Right atrium auricular region (tissue), 2 donors: ENCODE measurements around the gene PLCH2. TPM values are rescaled to one million over a fixed set of nuclear protein-coding genes. Genes with fewer than 3 reads are reported as not detected.

Experiments used
- DNase-seq: peaks from one replicate; pipeline ENCODE4 v3.0.0-alpha.2; 2019; ENCODE audit warnings: low spot score
- H3K27ac ChIP-seq, 2 donors: fragments of 200-600 bp; sonication (generic); 1 replicate in 1 of 2; 2 replicates in 1 of 2; pipeline ENCODE4 v1.5.1; 2016 to 2019
- H3K27me3 ChIP-seq, 2 donors: fragments of 200-600 bp; sonication (generic); one replicate each; pipeline versions ENCODE4 v1.5.1 to v1.6.0; 2017 to 2019
- H3K36me3 ChIP-seq: fragments of 200-600 bp; sonication (generic); one replicate; pipeline ENCODE4 v1.5.1; 2016
- H3K4me1 ChIP-seq, 2 donors: fragments of 200-600 bp; sonication (generic); one replicate each; pipeline versions ENCODE4 v1.5.1 to v1.6.0; 2017 to 2019
- H3K4me3 ChIP-seq, 2 donors: fragments of 200-600 bp; sonication (generic); 1 replicate in 1 of 2; 2 replicates in 1 of 2; pipeline ENCODE4 v1.5.1; 2017 to 2019; ENCODE audit warnings: mild to moderate bottlenecking in 1 of 2, moderate library complexity in 1 of 2
- H3K9me3 ChIP-seq, 2 donors: fragments of 200-600 bp; sonication (generic); one replicate each; pipeline ENCODE4 v1.5.1; 2019
- total RNA-seq, 2 donors: library from RNA; depleted of rRNA; stranded (reverse); fragments of >200 nt; gene quantifications; one replicate each; pipeline ENCODE4 v1.1.0, GENCODE V29; 2016
- TF ChIP-seq, protein P1 (sequence below), 2 donors: fragments of 200-600 bp; sonication (generic); IDR thresholded peaks; one replicate each; pipeline ENCODE4 v1.5.1; 2019; ENCODE audit warnings: antibody characterized with exemption in 2 of 2

The PLCH2 gene
- total RNA-seq, 2 donors from 2014 or later = 0.12 TPM; not detected in 1

DNA sequence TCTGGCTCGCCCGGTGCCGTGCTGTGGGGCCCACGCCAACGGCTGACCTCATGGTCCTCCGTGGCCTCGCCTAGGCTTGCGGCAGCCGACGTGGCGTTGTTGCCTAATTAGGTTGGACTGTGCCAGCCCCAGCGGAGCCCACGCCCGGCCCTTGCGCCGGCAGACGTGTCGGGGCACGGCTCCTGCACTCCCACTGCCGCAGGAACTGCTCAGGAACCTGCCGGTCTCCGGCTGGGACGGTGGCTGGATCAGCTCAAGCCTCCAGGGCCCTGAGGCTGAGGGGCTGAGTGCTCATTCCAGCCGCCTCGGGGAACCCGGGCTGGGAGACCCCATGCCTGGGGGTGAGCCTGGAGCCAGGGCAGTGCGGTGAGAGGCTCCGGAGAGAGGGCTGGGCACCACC, 47.6 kb upstream of the PLCH2 start:
- no peak overlapping the region for H3K4me3 ChIP-seq
- no peaks in the 10 kb centered on the region for H3K4me1 ChIP-seq
- no peaks in the 10 kb centered on the region for H3K36me3 ChIP-seq
- DNase-seq = no peak
- H3K27ac ChIP-seq = no peak overlapping the region
- no peaks in the 10 kb centered on the region for H3K27me3 ChIP-seq
- peaks cover 0 to 4% of the 10 kb centered on the region in 2 donors for H3K9me3 ChIP-seq
- TF ChIP-seq, protein P1, sequence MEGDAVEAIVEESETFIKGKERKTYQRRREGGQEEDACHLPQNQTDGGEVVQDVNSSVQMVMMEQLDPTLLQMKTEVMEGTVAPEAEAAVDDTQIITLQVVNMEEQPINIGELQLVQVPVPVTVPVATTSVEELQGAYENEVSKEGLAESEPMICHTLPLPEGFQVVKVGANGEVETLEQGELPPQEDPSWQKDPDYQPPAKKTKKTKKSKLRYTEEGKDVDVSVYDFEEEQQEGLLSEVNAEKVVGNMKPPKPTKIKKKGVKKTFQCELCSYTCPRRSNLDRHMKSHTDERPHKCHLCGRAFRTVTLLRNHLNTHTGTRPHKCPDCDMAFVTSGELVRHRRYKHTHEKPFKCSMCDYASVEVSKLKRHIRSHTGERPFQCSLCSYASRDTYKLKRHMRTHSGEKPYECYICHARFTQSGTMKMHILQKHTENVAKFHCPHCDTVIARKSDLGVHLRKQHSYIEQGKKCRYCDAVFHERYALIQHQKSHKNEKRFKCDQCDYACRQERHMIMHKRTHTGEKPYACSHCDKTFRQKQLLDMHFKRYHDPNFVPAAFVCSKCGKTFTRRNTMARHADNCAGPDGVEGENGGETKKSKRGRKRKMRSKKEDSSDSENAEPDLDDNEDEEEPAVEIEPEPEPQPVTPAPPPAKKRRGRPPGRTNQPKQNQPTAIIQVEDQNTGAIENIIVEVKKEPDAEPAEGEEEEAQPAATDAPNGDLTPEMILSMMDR (IDR thresholded peaks at IDR 0.05) = no peak

DNA sequence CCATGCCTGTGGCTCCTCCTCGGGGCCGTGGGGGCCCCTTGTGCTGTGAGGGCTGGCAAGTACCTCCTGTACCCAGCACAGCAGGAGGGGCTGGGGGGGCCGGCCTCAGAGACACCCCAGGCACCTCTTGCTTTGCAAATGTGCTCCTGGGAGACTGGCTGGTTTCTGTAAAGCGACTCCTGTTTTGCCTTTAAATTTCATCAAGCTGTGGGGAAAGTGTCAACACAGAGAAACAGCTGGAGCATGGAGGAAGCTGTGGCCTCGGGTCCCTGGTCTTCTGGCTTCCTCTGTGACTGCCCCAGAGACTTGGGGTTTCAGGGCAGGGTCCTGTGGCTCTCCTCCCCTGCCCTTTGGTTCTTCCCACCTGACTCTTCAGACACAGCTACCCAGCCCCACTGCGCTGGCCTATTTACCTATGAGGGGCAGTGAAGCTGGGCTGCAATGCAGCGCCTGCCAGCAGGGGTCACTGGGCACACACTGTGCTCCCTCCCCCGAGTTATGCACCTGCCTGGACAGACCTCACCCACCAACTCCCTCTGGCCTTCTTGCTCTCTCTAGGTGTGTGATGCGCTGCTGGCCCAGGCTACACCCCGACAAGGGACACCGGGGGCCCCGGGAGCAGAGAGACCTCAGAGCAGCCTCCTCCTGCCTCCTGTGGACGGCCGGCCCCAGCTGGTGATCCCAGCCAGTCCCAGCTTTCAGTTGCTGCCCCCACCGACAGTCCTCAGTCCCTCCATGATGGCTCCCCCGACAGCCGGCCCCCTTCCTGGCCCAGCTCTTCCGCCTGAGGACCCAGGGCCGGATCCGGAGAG, 46.1 kb upstream of the PLCH2 start:
- DNase-seq = no peak
- Histone ChIP-seq H3K27ac (no peak overlapping the region), H3K27me3 (no peaks in the 10 kb centered on the region), H3K9me3 (no peaks in the 10 kb centered on the region), H3K4me3 (no peak overlapping the region), H3K36me3 (no peaks in the 10 kb centered on the region), H3K4me1 (no peaks in the 10 kb centered on the region)
- TF ChIP-seq, protein P1 (IDR thresholded peaks at IDR 0.05) = no peak

DNA sequence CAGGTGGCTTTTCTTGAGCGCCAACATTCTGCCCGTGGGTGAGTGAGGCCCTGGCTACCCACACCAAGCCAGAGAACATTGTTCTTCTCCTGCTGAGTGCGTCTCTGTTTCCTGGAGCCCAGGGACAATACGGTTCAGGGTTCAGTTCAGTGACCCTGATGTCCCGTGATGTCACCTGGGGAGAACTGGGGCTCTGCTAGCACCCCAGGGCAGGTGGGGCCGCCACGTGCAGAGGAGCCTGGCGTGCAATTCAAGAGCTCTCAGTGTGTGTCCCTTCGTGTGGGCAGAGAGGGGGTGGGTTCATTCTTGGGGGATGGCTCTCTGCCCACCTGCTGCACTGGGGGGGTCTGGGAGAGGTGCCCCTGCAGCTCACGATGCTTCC, 45.5 kb upstream of the PLCH2 start:
- Histone ChIP-seq H3K36me3 (no peaks in the 10 kb centered on the region), H3K4me3 (no peak overlapping the region), H3K27ac (no peak overlapping the region), H3K4me1 (no peaks in the 10 kb centered on the region), H3K9me3 (no peaks in the 10 kb centered on the region), H3K27me3 (no peaks in the 10 kb centered on the region)
- no peak for DNase-seq
- TF ChIP-seq, protein P1 (IDR thresholded peaks at IDR 0.05) = no peak

DNA sequence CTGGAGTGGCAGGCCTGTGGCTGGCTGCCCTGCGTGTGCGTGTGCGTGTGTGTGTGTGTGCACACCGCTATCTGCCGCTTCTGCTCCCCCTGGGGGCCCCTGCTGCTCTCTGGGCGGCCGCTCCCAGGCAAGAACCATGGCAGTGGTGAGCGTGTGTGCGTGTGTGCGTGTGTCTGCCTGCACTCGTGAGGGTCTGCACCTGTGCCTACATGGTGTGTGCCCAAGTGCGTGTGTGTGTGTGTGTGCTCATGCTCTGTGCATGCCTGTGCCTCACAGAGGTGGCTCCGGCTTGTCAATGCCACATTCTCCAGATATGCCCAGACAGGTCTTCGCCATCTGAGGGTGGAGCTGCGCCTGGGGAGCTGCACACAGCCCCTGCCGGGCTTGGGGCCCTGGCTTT, 45.0 kb upstream of the PLCH2 start:
- Histone ChIP-seq H3K27me3 (no peaks in the 10 kb centered on the region), H3K4me3 (no peak overlapping the region), H3K4me1 (no peaks in the 10 kb centered on the region), H3K9me3 (no peaks in the 10 kb centered on the region), H3K27ac (no peak overlapping the region), H3K36me3 (no peaks in the 10 kb centered on the region)
- TF ChIP-seq, protein P1 (IDR thresholded peaks at IDR 0.05) = no peak
- no peak for DNase-seq

DNA sequence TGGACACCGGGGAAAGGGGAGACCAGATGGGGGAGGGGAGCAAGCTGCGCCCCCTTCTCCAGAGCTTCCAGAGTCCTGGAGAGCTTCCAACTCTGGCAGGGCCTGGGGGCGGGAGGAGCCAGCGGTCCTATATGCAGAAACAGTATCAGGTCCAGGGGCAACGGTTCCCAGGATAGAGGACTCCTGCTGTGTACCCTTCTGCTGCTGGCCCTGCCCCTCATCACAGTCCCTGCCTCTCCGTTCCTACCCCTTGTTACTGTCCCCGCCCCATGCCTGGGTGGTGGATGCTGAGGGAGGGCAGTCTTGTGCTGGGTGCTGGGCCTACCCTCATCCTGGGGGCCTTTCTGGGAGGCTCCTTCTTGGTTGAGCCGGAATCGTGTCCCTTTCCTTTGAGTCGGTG, 44.6 kb upstream of the PLCH2 start:
- Histone ChIP-seq H3K4me1 (no peaks in the 10 kb centered on the region), H3K9me3 (no peaks in the 10 kb centered on the region), H3K27ac (no peak overlapping the region), H3K27me3 (no peaks in the 10 kb centered on the region), H3K4me3 (no peak overlapping the region), H3K36me3 (no peaks in the 10 kb centered on the region)
- TF ChIP-seq, protein P1 (IDR thresholded peaks at IDR 0.05) = no peak
- DNase-seq = no peak

DNA sequence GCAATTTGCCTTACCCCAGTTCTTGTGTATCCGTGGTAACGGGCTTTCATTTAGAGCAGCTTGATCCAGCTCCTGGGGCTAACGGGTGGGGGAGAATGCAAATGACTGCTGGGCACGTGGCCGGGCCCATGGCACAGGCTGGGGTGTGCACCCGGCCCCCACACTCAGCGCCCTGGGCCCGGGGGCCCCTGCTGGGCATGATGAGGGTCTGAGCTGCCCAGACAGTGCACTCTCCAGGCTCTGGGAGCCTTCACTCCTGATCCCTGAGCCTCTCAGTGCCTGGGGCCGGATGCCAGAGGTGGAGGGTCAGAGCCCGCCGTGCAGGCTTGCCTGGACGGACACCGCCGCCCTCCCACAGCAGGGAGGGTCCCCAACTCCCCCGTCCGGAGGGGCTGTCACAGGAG, 43.6 kb upstream of the PLCH2 start:
- no peaks in the 10 kb centered on the region for H3K27me3 ChIP-seq
- no peaks in the 10 kb centered on the region for H3K9me3 ChIP-seq
- no peaks in the 10 kb centered on the region for H3K4me1 ChIP-seq
- TF ChIP-seq, protein P1 (IDR thresholded peaks at IDR 0.05) = no peak
- no peaks in the 10 kb centered on the region for H3K36me3 ChIP-seq
- H3K4me3 ChIP-seq = no peak overlapping the region
- no peak for DNase-seq
- H3K27ac ChIP-seq = no peak overlapping the region
